GM12878 (cell line): ENCODE measurements around the gene FGD5. TPM values are rescaled to one million over a fixed set of nuclear protein-coding genes. Genes with fewer than 3 reads are reported as not detected.

ENCODE experiments used
- ATAC-seq: fragments of 200-7000 bp; cut with Tn5 transposase; 3 replicates; pipeline ENCODE4 v1.9.1; 2020; ENCODE audit warnings: mild to moderate bottlenecking, moderate library complexity
- BruUV-seq: library from RNA; stranded (reverse); fragments of 400-500 nt; replicated peaks from 2 replicates; lab custom pipeline; 2021; lab: Mats Ljungman, UMichigan
- CTCF ChIA-PET: fragments of 300-600 bp; sonication (Branson Sonifier 250); formaldehyde crosslinking; extraction: SDS; loops from one replicate; lab custom pipeline; 2021; ENCODE audit warnings: inconsistent platforms; lab: Yijun Ruan, JAX
- POLR2A ChIA-PET: fragments of 350-600 bp; formaldehyde crosslinking; extraction: SDS; loops from one replicate; lab custom pipeline; 2021; ENCODE audit warnings: inconsistent platforms; lab: Charles Lee
- RAD21 ChIA-PET: fragments of 300-600 bp; sonication (Branson Sonifier 250); formaldehyde crosslinking; loops from one replicate; lab custom pipeline; 2023; ENCODE audit warnings: antibody characterized with exemption; ENCODE audit not compliant: unreplicated experiment; lab: Charles Lee
- SMC1A ChIA-PET: fragments of 300-600 bp; sonication (Branson Sonifier 250); formaldehyde crosslinking; loops from one replicate; lab custom pipeline; 2023; ENCODE audit not compliant: unreplicated experiment, uncharacterized antibody; lab: Charles Lee
- DNase-seq: peaks from one replicate; pipeline ENCODE4 v3.0.0-alpha.2; 2011; ENCODE audit warnings: low read depth, low spot score
- FAIRE-seq: peaks from 3 replicates; lab custom pipeline; 2011; peaks lifted over from hg19 to GRCh38; lab: Jason Lieb, UNC
- H2AFZ ChIP-seq: 2 replicates; pipeline ENCODE4 v1.6.0; 2011; ENCODE audit warnings: low read depth, low read length, control low read depth; ENCODE audit not compliant: control insufficient read depth
- H3K27ac ChIP-seq: 2 replicates; pipeline ENCODE4 v1.5.1; 2011; ENCODE audit warnings: control low read depth; ENCODE audit not compliant: control insufficient read depth, insufficient read depth
- H3K27me3 ChIP-seq, 2 experiments: replicated peaks in 1 of 2; 2 replicates each; pipeline versions ENCODE4 v1.6.0 to v1.6.1; 2011; ENCODE audit warnings: low read length in 1 of 2; ENCODE audit not compliant: control insufficient read depth in 2 of 2, insufficient read depth in 2 of 2
- H3K36me3 ChIP-seq, 2 experiments: 2 replicates each; pipeline ENCODE4 v1.5.1; 2011; ENCODE audit warnings: low read length in 1 of 2; ENCODE audit not compliant: control insufficient read depth in 2 of 2, insufficient read depth in 2 of 2
- H3K4me1 ChIP-seq: 2 replicates; pipeline ENCODE4 v1.6.1; 2011; ENCODE audit warnings: mild to moderate bottlenecking, low read length, moderate library complexity, mixed read lengths; ENCODE audit not compliant: control insufficient read depth, insufficient read depth
- H3K4me2 ChIP-seq: 2 replicates; pipeline ENCODE4 v1.6.0; 2011; ENCODE audit warnings: control low read depth; ENCODE audit not compliant: control insufficient read depth, insufficient read depth
- H3K4me3 ChIP-seq: fragments of 200-600 bp; sonication (generic); 2 replicates; pipeline ENCODE4 v1.5.1; 2016
- H3K79me2 ChIP-seq: 2 replicates; pipeline ENCODE4 v1.6.0; 2011; ENCODE audit warnings: low read length; ENCODE audit not compliant: control insufficient read depth, insufficient read depth
- H3K9ac ChIP-seq: 2 replicates; pipeline ENCODE4 v1.8.0; 2011; ENCODE audit warnings: low read length, control low read depth, mixed read lengths; ENCODE audit not compliant: control insufficient read depth, insufficient read depth
- H3K9me3 ChIP-seq: replicated peaks from 3 replicates; pipeline ENCODE4 v1.5.1; 2011; ENCODE audit warnings: mild to moderate bottlenecking, low read length; ENCODE audit not compliant: control insufficient read depth, insufficient read depth
- H4K20me1 ChIP-seq: 2 replicates; pipeline ENCODE4 v1.6.0; 2011; ENCODE audit not compliant: control insufficient read depth, insufficient read depth
- CTCF ChIP-seq, 3 experiments: IDR thresholded peaks in 2 of 3; conservative IDR thresholded peaks in 1 of 3; 2 replicates each; pipeline ENCODE4 v1.5.1; 2011; ENCODE audit warnings: low read depth in 3 of 3, low read length in 3 of 3, mild to moderate bottlenecking in 3 of 3, control low read depth in 2 of 3, moderate library complexity in 2 of 3, inconsistent platforms in 1 of 3, mixed read lengths in 1 of 3; ENCODE audit not compliant: control insufficient read depth in 2 of 3, insufficient read depth in 1 of 3; ENCODE audit errors: extremely low read depth in 1 of 3
- PBX3 ChIP-seq: IDR thresholded peaks from 2 replicates; pipeline ENCODE4 v1.6.1; 2011; ENCODE audit warnings: mild to moderate bottlenecking, low read depth, low read length, moderate library complexity; ENCODE audit not compliant: insufficient replicate concordance
- SMC3 ChIP-seq: IDR thresholded peaks from 2 replicates; pipeline ENCODE4 v1.6.1; 2011; ENCODE audit warnings: low read length, improper control_type of control experiment, borderline replicate concordance
- SRF ChIP-seq, 2 experiments: IDR thresholded peaks; 2 replicates each; pipeline ENCODE4 v1.6.1; 2011; ENCODE audit warnings: low read depth in 2 of 2, low read length in 2 of 2, mild to moderate bottlenecking in 1 of 2, moderate library complexity in 1 of 2
- ZBED1 ChIP-seq: IDR thresholded peaks from 2 replicates; pipeline ENCODE4 v1.6.1; 2016; ENCODE audit warnings: borderline replicate concordance
- WGBS: methylation state at CpG from one replicate; pipeline ENCODE4 v1.1.6; 2016; ENCODE audit warnings: low lambda C conversion rate; ENCODE audit not compliant: insufficient replicate concordance, insufficient coverage; ENCODE audit errors: missing lambda C conversion rate; 5-methylcytosine and 5-hydroxymethylcytosine counted together
- in situ Hi-C: fragments of 300-500 bp; cut with MboI; formaldehyde crosslinking; loops from 9 replicates; pipeline ENCODE4 v1.14.3; 2018; ENCODE audit warnings: mixed read lengths
- intact Hi-C: fragments of 100-400 bp; cut with micrococcal nuclease; formaldehyde crosslinking; loops from one replicate; pipeline ENCODE4 v1.14.2; 2022; ENCODE audit not compliant: unreplicated experiment
- polyA plus RNA-seq, 11 experiments: library from polyadenylated mRNA; depleted of rRNA in 4 of 11; unstranded in 6 of 11; stranded (reverse) in 5 of 11; fragments of >200 nt; fragmentation: Nextera tagmentation in 4 of 11; fragmentation: Illumina TruSeq in 1 of 11; extraction: Ambion mirVana in 4 of 11; extraction: Trizol in 1 of 11; gene quantifications; 1 replicate in 1 of 11; 2 replicates in 10 of 11; pipeline versions ENCODE4 v1.2.1 to v1.2.3, GENCODE V29; 2011 to 2016; ENCODE audit warnings: inconsistent platforms in 2 of 11, missing spikeins in 2 of 11, low read depth in 1 of 11
- total RNA-seq, 4 experiments: library from RNA; depleted of rRNA in 3 of 4; stranded (reverse); fragments of >200 nt in 3 of 4; fragmentation: Illumina TruSeq in 1 of 4; extraction: Trizol in 1 of 4; gene quantifications; 2 replicates each; pipeline versions ENCODE4 v1.2.1 to v1.2.3, GENCODE V29; 2013 to 2021

The FGD5 gene
- total and polyA plus RNA-seq, 10 of the 15 experiments (the other 5 are each of a cell fraction or from before 2014, with no cell fraction given): 0.03 to 0.13 (median 0.11) TPM; not detected in 3

- in situ Hi-C loops (no loop called here), intact Hi-C loops (no loop called here)
- RAD21 ChIA-PET: interaction anchor here (0.9 to 1.5 kb wide), 2 partner anchors 64 to 70 kb away, joined by 3 read pairs; no protein-coding TSS in a partner anchor
- H4K20me1 ChIP-seq: no peaks in the 10 kb centered on the region
- ATAC-seq: no peak
- no peak overlapping the region for H3K4me3 ChIP-seq
- H3K36me3 ChIP-seq: no peaks in the 10 kb centered on the region
- no peaks in the 10 kb centered on the region for H3K79me2 ChIP-seq
- H3K27ac ChIP-seq: no peak overlapping the region
- TF ChIP-seq PBX3 (no peak), SMC3 (peak; percentile 13; the same call in 1 of the 2 replicates), CTCF (IDR thresholded peaks at IDR 0.05 in 2 of 3, conservative IDR thresholded peaks at IDR 0.05 in 1 of 3; ENCODE audit: control insufficient read depth in 2 of 3, extremely low read depth in 1 of 3, insufficient read depth in 1 of 3, low read depth in 3 of 3, low read length in 3 of 3) (peak in 2 of 3 experiments; percentile 4 to 20; a peak in 2 of 6 replicates), ZBED1 (no peak), SRF (IDR thresholded peaks at IDR 0.05; ENCODE audit: low read depth in 2 of 2, low read length in 2 of 2) (no peak)
- no peak overlapping the region for H3K9ac ChIP-seq
- H3K4me1 ChIP-seq: no peaks in the 10 kb centered on the region
- H3K9me3 ChIP-seq: no peaks in the 10 kb centered on the region
- CTCF ChIA-PET: interaction anchor here (0.6 to 1.5 kb wide), 3 partner anchors 66 to 665 kb away, joined by 3 to 4 read pairs (median 3); no protein-coding TSS in a partner anchor
- no TSS peak for BruUV-seq
- SMC1A ChIA-PET: interaction anchor here (0.9 to 1.4 kb wide), 2 partner anchors 9 to 64 kb away, joined by 3 read pairs; no protein-coding TSS in a partner anchor
- DNase-seq: no peak
- H3K27me3 ChIP-seq: peaks cover 0 to 3% of the 10 kb centered on the region in 2 experiments; a peak in 2 of 4 replicates
- no peak overlapping the region for H2AFZ ChIP-seq
- H3K4me2 ChIP-seq: no peak overlapping the region
- FAIRE-seq: peak; percentile 13
- whole genome bisulfite sequencing: 26% methylated on average over 3 of the region's 3 CpGs
- POLR2A ChIA-PET: interaction anchor here (0.7 kb wide), 1 partner anchor 16 kb away, joined by 3 read pairs; no protein-coding TSS in a partner anchor
Measured at GRCh38 chr3:14857506-14857905, 38.7 kb downstream of the FGD5 start.
